Sigmoid colon (tissue), 4 donors: Measurements from ENCODE around the gene OR7G3.

Source experiments
- EP300 ChIP-seq, 4 donors: sonication (generic); formaldehyde crosslinking; IDR thresholded peaks; one replicate each; pipeline ENCODE4 v1.6.1; 2017; ENCODE audit warnings: antibody characterized with exemption in 4 of 4
- POLR2A ChIP-seq, 2 donors: fragments of 450-650 bp; IDR thresholded peaks; one replicate each; pipeline ENCODE4 v1.6.1; 2016; ENCODE audit warnings: antibody characterized with exemption in 2 of 2, mild to moderate bottlenecking in 2 of 2, moderate library complexity in 2 of 2
- TF ChIP-seq, protein P1 (sequence below), 4 experiments: fragments of 450-650 bp in 3 of 4; fragments of 200-600 bp in 1 of 4; IDR thresholded peaks; one replicate each; pipeline ENCODE4 v1.5.1; 2016 to 2019; ENCODE audit warnings: antibody characterized with exemption in 4 of 4, mild to moderate bottlenecking in 3 of 4, moderate library complexity in 2 of 4

DNA sequence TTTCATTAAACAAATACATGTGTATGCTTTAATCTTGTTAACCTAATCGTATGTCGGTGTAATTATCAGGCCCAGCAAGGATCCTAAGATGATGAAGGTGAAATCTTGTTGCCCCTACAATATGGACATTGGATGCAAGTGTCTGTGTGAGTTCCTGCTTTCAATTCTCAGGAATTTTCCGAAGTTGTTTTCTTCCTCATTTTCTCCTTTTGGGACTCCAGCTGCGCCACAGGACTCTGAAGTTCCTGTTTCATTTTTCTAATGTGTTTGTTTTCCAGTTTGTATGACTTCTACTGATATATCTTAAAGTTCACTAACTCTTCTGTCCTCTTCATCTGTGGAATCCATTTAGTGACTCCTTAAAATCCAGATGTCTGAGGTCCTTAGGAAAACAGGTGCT lies 40.1 kb upstream of the OR7G3 start:
- no peak for TF ChIP-seq POLR2A (IDR thresholded peaks at IDR 0.05)
- TF ChIP-seq, protein P1, sequence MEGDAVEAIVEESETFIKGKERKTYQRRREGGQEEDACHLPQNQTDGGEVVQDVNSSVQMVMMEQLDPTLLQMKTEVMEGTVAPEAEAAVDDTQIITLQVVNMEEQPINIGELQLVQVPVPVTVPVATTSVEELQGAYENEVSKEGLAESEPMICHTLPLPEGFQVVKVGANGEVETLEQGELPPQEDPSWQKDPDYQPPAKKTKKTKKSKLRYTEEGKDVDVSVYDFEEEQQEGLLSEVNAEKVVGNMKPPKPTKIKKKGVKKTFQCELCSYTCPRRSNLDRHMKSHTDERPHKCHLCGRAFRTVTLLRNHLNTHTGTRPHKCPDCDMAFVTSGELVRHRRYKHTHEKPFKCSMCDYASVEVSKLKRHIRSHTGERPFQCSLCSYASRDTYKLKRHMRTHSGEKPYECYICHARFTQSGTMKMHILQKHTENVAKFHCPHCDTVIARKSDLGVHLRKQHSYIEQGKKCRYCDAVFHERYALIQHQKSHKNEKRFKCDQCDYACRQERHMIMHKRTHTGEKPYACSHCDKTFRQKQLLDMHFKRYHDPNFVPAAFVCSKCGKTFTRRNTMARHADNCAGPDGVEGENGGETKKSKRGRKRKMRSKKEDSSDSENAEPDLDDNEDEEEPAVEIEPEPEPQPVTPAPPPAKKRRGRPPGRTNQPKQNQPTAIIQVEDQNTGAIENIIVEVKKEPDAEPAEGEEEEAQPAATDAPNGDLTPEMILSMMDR (IDR thresholded peaks at IDR 0.05) = no peak
- TF ChIP-seq EP300 (IDR thresholded peaks at IDR 0.05) = no peak
